ENCODE data around the gene PET100. TPM values are rescaled to one million over a fixed set of nuclear protein-coding genes. Genes with fewer than 3 reads are reported as not detected.
A peak's percentile ranks its signal among the peaks of the same experiment; 100 is the strongest.

The PET100 gene
- total and polyA plus RNA-seq, 2 experiments from 2014 or later, result 8.6 to 636 TPM

DNA sequence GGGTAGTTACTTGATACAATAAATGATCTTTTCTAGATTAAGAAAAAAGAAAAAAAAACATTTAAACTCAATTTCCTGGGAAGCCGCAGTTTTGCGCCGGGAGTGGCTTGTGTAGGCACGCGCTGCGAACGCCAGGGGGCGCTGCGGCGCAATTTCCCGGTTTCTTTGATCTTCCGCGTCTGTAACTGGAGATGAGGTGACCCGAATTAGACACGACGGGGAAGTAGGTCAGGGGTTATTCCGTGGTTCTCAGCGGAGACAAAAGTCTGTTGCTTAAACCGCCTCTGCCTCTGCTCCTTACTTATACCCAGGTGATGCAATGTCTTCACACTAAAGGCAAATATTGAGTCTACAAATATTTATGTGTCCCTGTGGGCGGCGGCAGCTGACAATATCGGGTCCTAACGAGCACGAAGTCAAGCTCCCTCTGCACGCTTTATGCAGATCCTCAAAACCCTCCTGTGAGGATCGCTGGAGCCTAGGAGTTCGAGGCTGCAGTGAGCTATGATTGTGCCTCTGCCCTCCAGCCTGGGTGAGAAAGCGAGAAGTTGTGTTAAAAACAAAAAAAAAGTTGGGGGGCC, 22.6 kb downstream of the PET100 start:
- Histone ChIP-seq H3K4me2 (peak overlapping the region; percentile 28; the same call in 1 of the 2 replicates), H3K4me3 (peak overlapping the region; percentile 8; the same call in 1 of the 2 replicates), H3K27me3 (ENCODE audit: insufficient read depth) (peaks cover 27% of the 10 kb centered on the region), H3K79me2 (replicated peaks; ENCODE audit: insufficient read depth) (no peaks in the 10 kb centered on the region), H2AFZ (0 out of 2 replicates have a peak overlapping the region, but pooled peaks have one; percentile 11), H3K36me3 (ENCODE audit: insufficient read depth) (no peaks in the 10 kb centered on the region), H3K9me2 (ENCODE audit: insufficient read depth) (no peaks in the 10 kb centered on the region), H3F3A (replicated peaks; ENCODE audit: low read depth) (no peaks in the 10 kb centered on the region), H3K27ac (ENCODE audit: low read depth) (no peak overlapping the region), H4K20me1 (replicated peaks; ENCODE audit: insufficient read depth) (no peaks in the 10 kb centered on the region; the same call in 1 of the 2 replicates), H3K4me1 (ENCODE audit: insufficient read depth) (no peaks in the 10 kb centered on the region)
- Mint-ChIP-seq H3K27me3 (ENCODE audit: insufficient read depth, low read depth, poor library complexity) (peaks cover 29% of the 10 kb centered on the region), H3K4me3 (peak overlapping the region; percentile 46; the same call in 1 of the 3 replicates), H3K36me3 (ENCODE audit: low read depth) (no peaks in the 10 kb centered on the region), H3K27ac (no peak overlapping the region), H3K9me3 (no peaks in the 10 kb centered on the region), H3K4me1 (peaks cover 7% of the 10 kb centered on the region; the same call in 1 of the 3 replicates)
- ATAC-seq (peak; percentile 91), DNase-seq (ENCODE audit: low spot score) (peak; percentile 88)
- no peak for TF ChIP-seq POLR2AphosphoS5 (IDR thresholded peaks at IDR 0.05; ENCODE audit: low read depth)
- no peak for TF ChIP-seq EZH2 (IDR thresholded peaks at IDR 0.05; ENCODE audit: low read depth, unreplicated experiment)
- no peak for TF ChIP-seq ZNF114 (CRISPR knock-in tag; IDR thresholded peaks at IDR 0.05)
- no peak for TF ChIP-seq JUNB (IDR thresholded peaks at IDR 0.05; ENCODE audit: unreplicated experiment)
- TF ChIP-seq STAT1 (IDR thresholded peaks at IDR 0.05; ENCODE audit: unreplicated experiment), result no peak
- TF ChIP-seq REST (IDR thresholded peaks at IDR 0.05; ENCODE audit: unreplicated experiment), result no peak
- TF ChIP-seq CREB1 (CRISPR knock-in tag; IDR thresholded peaks at IDR 0.05; ENCODE audit: low read depth), result peak; percentile 55; the same call in 1 of the 2 replicates
- TF ChIP-seq NANOG (IDR thresholded peaks at IDR 0.05; ENCODE audit: borderline replicate concordance), result no peak
- no peak for TF ChIP-seq EZH2phosphoT487 (IDR thresholded peaks at IDR 0.05; ENCODE audit: unreplicated experiment)
- TF ChIP-seq, protein P1, sequence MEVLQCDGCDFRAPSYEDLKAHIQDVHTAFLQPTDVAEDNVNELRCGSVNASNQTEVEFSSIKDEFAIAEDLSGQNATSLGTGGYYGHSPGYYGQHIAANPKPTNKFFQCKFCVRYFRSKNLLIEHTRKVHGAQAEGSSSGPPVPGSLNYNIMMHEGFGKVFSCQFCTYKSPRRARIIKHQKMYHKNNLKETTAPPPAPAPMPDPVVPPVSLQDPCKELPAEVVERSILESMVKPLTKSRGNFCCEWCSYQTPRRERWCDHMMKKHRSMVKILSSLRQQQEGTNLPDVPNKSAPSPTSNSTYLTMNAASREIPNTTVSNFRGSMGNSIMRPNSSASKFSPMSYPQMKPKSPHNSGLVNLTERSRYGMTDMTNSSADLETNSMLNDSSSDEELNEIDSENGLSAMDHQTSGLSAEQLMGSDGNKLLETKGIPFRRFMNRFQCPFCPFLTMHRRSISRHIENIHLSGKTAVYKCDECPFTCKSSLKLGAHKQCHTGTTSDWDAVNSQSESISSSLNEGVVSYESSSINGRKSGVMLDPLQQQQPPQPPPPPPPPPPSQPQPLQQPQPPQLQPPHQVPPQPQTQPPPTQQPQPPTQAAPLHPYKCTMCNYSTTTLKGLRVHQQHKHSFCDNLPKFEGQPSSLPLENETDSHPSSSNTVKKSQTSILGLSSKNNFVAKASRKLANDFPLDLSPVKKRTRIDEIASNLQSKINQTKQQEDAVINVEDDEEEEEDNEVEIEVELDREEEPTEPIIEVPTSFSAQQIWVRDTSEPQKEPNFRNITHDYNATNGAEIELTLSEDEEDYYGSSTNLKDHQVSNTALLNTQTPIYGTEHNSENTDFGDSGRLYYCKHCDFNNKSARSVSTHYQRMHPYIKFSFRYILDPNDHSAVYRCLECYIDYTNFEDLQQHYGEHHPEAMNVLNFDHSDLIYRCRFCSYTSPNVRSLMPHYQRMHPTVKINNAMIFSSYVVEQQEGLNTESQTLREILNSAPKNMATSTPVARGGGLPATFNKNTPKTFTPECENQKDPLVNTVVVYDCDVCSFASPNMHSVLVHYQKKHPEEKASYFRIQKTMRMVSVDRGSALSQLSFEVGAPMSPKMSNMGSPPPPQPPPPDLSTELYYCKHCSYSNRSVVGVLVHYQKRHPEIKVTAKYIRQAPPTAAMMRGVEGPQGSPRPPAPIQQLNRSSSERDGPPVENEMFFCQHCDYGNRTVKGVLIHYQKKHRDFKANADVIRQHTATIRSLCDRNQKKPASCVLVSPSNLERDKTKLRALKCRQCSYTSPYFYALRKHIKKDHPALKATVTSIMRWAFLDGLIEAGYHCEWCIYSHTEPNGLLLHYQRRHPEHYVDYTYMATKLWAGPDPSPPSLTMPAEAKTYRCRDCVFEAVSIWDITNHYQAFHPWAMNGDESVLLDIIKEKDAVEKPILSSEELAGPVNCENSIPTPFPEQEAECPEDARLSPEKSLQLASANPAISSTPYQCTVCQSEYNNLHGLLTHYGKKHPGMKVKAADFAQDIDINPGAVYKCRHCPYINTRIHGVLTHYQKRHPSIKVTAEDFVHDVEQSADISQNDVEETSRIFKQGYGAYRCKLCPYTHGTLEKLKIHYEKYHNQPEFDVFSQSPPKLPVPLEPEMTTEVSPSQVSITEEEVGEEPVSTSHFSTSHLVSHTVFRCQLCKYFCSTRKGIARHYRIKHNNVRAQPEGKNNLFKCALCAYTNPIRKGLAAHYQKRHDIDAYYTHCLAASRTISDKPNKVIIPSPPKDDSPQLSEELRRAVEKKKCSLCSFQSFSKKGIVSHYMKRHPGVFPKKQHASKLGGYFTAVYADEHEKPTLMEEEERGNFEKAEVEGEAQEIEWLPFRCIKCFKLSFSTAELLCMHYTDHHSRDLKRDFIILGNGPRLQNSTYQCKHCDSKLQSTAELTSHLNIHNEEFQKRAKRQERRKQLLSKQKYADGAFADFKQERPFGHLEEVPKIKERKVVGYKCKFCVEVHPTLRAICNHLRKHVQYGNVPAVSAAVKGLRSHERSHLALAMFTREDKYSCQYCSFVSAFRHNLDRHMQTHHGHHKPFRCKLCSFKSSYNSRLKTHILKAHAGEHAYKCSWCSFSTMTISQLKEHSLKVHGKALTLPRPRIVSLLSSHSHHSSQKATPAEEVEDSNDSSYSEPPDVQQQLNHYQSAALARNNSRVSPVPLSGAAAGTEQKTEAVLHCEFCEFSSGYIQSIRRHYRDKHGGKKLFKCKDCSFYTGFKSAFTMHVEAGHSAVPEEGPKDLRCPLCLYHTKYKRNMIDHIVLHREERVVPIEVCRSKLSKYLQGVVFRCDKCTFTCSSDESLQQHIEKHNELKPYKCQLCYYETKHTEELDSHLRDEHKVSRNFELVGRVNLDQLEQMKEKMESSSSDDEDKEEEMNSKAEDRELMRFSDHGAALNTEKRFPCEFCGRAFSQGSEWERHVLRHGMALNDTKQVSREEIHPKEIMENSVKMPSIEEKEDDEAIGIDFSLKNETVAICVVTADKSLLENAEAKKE (CRISPR knock-in tag; IDR thresholded peaks at IDR 0.05), result no peak
- no peak for TF ChIP-seq ZNF331 (CRISPR knock-in tag; IDR thresholded peaks at IDR 0.05; ENCODE audit: low read depth)
- no peak for TF ChIP-seq ETS1 (IDR thresholded peaks at IDR 0.05)
- peak; percentile 85 to 99 for TF ChIP-seq CTCF (conservative IDR thresholded peaks at IDR 0.05; ENCODE audit: low read depth in 2 of 2)
